Pancreas (tissue), 10 donors: ENCODE measurements around the gene TMEM209. TPM values are rescaled to one million over a fixed set of nuclear protein-coding genes. Genes with fewer than 3 reads are reported as not detected.

Experiments
- ATAC-seq, 4 donors: fragments of 200-7000 bp; cut with Tn5 transposase; one replicate each; pipeline versions ENCODE4 v1.8.0 to v1.9.1; 2020; ENCODE audit warnings: mild to moderate bottlenecking in 4 of 4, moderate library complexity in 4 of 4
- DNase-seq, 6 donors: peaks; one replicate each; pipeline ENCODE4 v3.0.0-alpha.2; 2020
- FAIRE-seq: peaks from 2 replicates; lab custom pipeline; 2012; peaks lifted over from hg19 to GRCh38; lab: Jason Lieb, UNC
- H3K27ac ChIP-seq, 4 donors: fragments of 200-600 bp; sonication (generic); 1 replicate in 3 of 4; 2 replicates in 1 of 4; pipeline versions ENCODE4 v1.5.0 to v1.8.0; 2020
- H3K27me3 ChIP-seq, 4 donors: fragments of 200-600 bp; one replicate each; pipeline ENCODE4 v1.8.0; 2021
- H3K36me3 ChIP-seq, 3 donors: fragments of 200-600 bp; sonication (generic) in 1 of 3; one replicate each; pipeline versions ENCODE4 v1.5.0 to v1.8.0; 2020 to 2021
- H3K4me1 ChIP-seq, 3 donors: fragments of 200-600 bp; one replicate each; pipeline ENCODE4 v1.8.0; 2021
- H3K4me3 ChIP-seq, 4 donors: fragments of 200-600 bp; sonication (generic) in 2 of 4; one replicate each; pipeline versions ENCODE4 v1.5.0 to v1.8.0; 2020 to 2021
- H3K9me3 ChIP-seq, 4 donors: fragments of 200-600 bp; one replicate each; pipeline ENCODE4 v1.8.0; 2021
- WGBS, 2 donors: extraction: QIAGEN DNeasy Blood & Tissue Kit; methylation state at CpG; one replicate each; pipeline ENCODE4 v1.1.7; 2013; 5-methylcytosine and 5-hydroxymethylcytosine counted together
- intact Hi-C, 3 donors: fragments of 100-400 bp; cut with DNase I; formaldehyde crosslinking; loops; one replicate each; pipeline versions ENCODE4 v1.11.1 to v1.14.2; 2022
- polyA plus RNA-seq, 2 donors: library from polyadenylated mRNA; stranded (reverse); fragments of 200-250 nt; gene quantifications; one replicate each; pipeline ENCODE4 v1.2.3, GENCODE V29; 2013
- total RNA-seq, 6 donors: library from RNA; stranded (reverse); fragmentation: NEBNext Ultra II Directional in 4 of 6; extraction: Animal tissue kit (Norgen Biotek cat#: 25700) in 4 of 6; gene quantifications; one replicate each; pipeline versions ENCODE4 v1.2.1 to v1.2.4, GENCODE V29; 2021 to 2023
- TF ChIP-seq, protein P1 (sequence below), 4 donors: fragments of 200-600 bp; sonication (generic) in 3 of 4; IDR thresholded peaks; one replicate each; pipeline versions ENCODE4 v1.5.0 to v1.8.0; 2021; ENCODE audit warnings: antibody characterized with exemption in 4 of 4
- donor health status: healthy with polysubstance abuse.
- donor health status: DM: no; HTN: no; CAD: no; lungs with moderate emphysema.
- donor health status: DM: no; HTN: no; CAD: no.
- donor health status: control.
- donor health status: control.
- donor health status: Bipolar disorder and iron deficiency.
- donor health status: DM: yes; HTN: yes; CAD: no.
- donor health status: DM: no; HTN: no; CAD: no.
- donor health status: DM: no; HTN: no; CAD: no.
- donor health status: DM: yes; HTN: yes; CAD: no.

The TMEM209 gene
- total and polyA plus RNA-seq, 8 donors: 4.2 to 16.1 (median 10.6) TPM

GRCh38 chr7:130156140-130156539, 49.1 kb downstream of the TMEM209 start:
- no peak for DNase-seq
- TF ChIP-seq, protein P1, sequence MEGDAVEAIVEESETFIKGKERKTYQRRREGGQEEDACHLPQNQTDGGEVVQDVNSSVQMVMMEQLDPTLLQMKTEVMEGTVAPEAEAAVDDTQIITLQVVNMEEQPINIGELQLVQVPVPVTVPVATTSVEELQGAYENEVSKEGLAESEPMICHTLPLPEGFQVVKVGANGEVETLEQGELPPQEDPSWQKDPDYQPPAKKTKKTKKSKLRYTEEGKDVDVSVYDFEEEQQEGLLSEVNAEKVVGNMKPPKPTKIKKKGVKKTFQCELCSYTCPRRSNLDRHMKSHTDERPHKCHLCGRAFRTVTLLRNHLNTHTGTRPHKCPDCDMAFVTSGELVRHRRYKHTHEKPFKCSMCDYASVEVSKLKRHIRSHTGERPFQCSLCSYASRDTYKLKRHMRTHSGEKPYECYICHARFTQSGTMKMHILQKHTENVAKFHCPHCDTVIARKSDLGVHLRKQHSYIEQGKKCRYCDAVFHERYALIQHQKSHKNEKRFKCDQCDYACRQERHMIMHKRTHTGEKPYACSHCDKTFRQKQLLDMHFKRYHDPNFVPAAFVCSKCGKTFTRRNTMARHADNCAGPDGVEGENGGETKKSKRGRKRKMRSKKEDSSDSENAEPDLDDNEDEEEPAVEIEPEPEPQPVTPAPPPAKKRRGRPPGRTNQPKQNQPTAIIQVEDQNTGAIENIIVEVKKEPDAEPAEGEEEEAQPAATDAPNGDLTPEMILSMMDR (IDR thresholded peaks at IDR 0.05): no peak
- Histone ChIP-seq H3K27ac (no peak overlapping the region), H3K4me3 (no peak overlapping the region), H3K9me3 (no peaks in the 10 kb centered on the region), H3K36me3 (no peaks in the 10 kb centered on the region), H3K27me3 (no peaks in the 10 kb centered on the region), H3K4me1 (peaks cover 8 to 15% (median 11%) of the 10 kb centered on the region in 3 donors)
- FAIRE-seq: no peak
- ATAC-seq: no peak
- 99% methylated on average over 7 of the region's 7 CpGs for WGBS, 2 donors
- intact Hi-C loops: no loop called here

GRCh38 chr7:130154501-130155317, 50.5 kb downstream of the TMEM209 start:
- Histone ChIP-seq H3K9me3 (no peaks in the 10 kb centered on the region), H3K27me3 (no peaks in the 10 kb centered on the region), H3K4me3 (peak overlapping the region in 1 of 4 donors; percentile 14), H3K4me1 (peaks cover 8 to 16% (median 14%) of the 10 kb centered on the region in 3 donors), H3K36me3 (no peaks in the 10 kb centered on the region), H3K27ac (peak overlapping the region; percentile 43 to 70 (median 58))
- FAIRE-seq (no peak), ATAC-seq (peak; percentile 77 to 83 (median 77)), DNase-seq (peak; percentile 77 to 94 (median 84))
- TF ChIP-seq, protein P1 (IDR thresholded peaks at IDR 0.05): no peak
- intact Hi-C loops: no loop called here
- 30 to 39% methylated on average over 31 of the region's 31 CpGs for WGBS, 2 donors

GRCh38 chr7:130154131-130154500, 51.1 kb downstream of the TMEM209 start:
- H3K27me3 ChIP-seq: no peaks in the 10 kb centered on the region
- peak overlapping the region; percentile 43 to 70 (median 58) for H3K27ac ChIP-seq
- no peaks in the 10 kb centered on the region for H3K36me3 ChIP-seq
- WGBS, 2 donors: 11 to 18% methylated on average over 6 of the region's 6 CpGs
- DNase-seq: peak in 1 of 6 donors; percentile 71
- intact Hi-C loops: no loop called here
- H3K9me3 ChIP-seq: no peaks in the 10 kb centered on the region
- TF ChIP-seq, protein P1 (IDR thresholded peaks at IDR 0.05): no peak
- peaks cover 14 to 22% (median 18%) of the 10 kb centered on the region in 3 donors for H3K4me1 ChIP-seq
- ATAC-seq: peak; percentile 62 to 83 (median 77)
- no peak for FAIRE-seq
- H3K4me3 ChIP-seq: peak overlapping the region in 1 of 4 donors; percentile 14

GRCh38 chr7:130153211-130153908, 51.8 kb downstream of the TMEM209 start:
- ATAC-seq (no peak), FAIRE-seq (no peak), DNase-seq (peak in 1 of 6 donors; percentile 72)
- Histone ChIP-seq H3K27me3 (no peaks in the 10 kb centered on the region), H3K4me1 (peaks cover 15 to 22% (median 18%) of the 10 kb centered on the region in 3 donors), H3K36me3 (no peaks in the 10 kb centered on the region), H3K27ac (peak overlapping the region in 3 of 4 donors; percentile 47 to 70 (median 68)), H3K9me3 (no peaks in the 10 kb centered on the region), H3K4me3 (no peak overlapping the region)
- intact Hi-C loops: no loop called here
- WGBS, 2 donors: 85 to 88% methylated on average over 26 to 29 of the region's 29 CpGs
- TF ChIP-seq, protein P1 (IDR thresholded peaks at IDR 0.05): no peak
